Measurements from ENCODE around the gene DUSP28.

- TF ChIP-seq, protein P1, sequence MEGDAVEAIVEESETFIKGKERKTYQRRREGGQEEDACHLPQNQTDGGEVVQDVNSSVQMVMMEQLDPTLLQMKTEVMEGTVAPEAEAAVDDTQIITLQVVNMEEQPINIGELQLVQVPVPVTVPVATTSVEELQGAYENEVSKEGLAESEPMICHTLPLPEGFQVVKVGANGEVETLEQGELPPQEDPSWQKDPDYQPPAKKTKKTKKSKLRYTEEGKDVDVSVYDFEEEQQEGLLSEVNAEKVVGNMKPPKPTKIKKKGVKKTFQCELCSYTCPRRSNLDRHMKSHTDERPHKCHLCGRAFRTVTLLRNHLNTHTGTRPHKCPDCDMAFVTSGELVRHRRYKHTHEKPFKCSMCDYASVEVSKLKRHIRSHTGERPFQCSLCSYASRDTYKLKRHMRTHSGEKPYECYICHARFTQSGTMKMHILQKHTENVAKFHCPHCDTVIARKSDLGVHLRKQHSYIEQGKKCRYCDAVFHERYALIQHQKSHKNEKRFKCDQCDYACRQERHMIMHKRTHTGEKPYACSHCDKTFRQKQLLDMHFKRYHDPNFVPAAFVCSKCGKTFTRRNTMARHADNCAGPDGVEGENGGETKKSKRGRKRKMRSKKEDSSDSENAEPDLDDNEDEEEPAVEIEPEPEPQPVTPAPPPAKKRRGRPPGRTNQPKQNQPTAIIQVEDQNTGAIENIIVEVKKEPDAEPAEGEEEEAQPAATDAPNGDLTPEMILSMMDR (IDR thresholded peaks at IDR 0.05; ENCODE audit: low read depth, low read length, missing input control), result no peak
- TF ChIP-seq REST (IDR thresholded peaks at IDR 0.05) (no peak), FOXA1 (IDR thresholded peaks at IDR 0.05) (no peak), TAF1 (conservative IDR thresholded peaks at IDR 0.05) (no peak), MAX (IDR thresholded peaks at IDR 0.05) (no peak), YY1 (IDR thresholded peaks at IDR 0.05) (no peak), GABPA (IDR thresholded peaks at IDR 0.05 in 1 of 2, conservative IDR thresholded peaks at IDR 0.05 in 1 of 2) (no peak), EGR1 (IDR thresholded peaks at IDR 0.05; ENCODE audit: low read depth in 2 of 2) (no peak), RAD21 (IDR thresholded peaks at IDR 0.05) (no peak), HNF4A (conservative IDR thresholded peaks at IDR 0.05) (no peak), SP1 (IDR thresholded peaks at IDR 0.05) (no peak), RXRA (IDR thresholded peaks at IDR 0.05) (no peak), JUND (IDR thresholded peaks at IDR 0.05) (no peak)
Measured at GRCh38 chr2:240512666-240513535, 47.3 kb upstream of the DUSP28 start.
